H1 (cell line): ENCODE results near the gene EFNA3. TPM values are rescaled to one million over a fixed set of nuclear protein-coding genes. Genes with fewer than 3 reads are reported as not detected.
A peak's percentile ranks its signal among the peaks of the same experiment; 100 is the strongest.

Experiments used
- CTCF ChIA-PET: fragments of 300-600 bp; sonication (Branson Sonifier 250); formaldehyde crosslinking; loops from one replicate; lab custom pipeline; 2021; ENCODE audit not compliant: partially characterized antibody; lab: Charles Lee
- POLR2A ChIA-PET: fragments of 300-600 bp; sonication (Branson Sonifier 250); formaldehyde crosslinking; loops from one replicate; lab custom pipeline; 2021; ENCODE audit warnings: inconsistent platforms; ENCODE audit not compliant: partially characterized antibody; lab: Charles Lee
- DNase-seq, 2 experiments: peaks; one replicate each; pipeline versions ENCODE4 v3.0.0 to v3.0.0-alpha.2; 2010 to 2022; ENCODE audit warnings: low spot score in 2 of 2, low read depth in 1 of 2, mixed read lengths in 1 of 2
- FAIRE-seq: peaks from 2 replicates; lab custom pipeline; 2011; peaks lifted over from hg19 to GRCh38; lab: Jason Lieb, UNC
- H2AFZ ChIP-seq: 2 replicates; pipeline ENCODE4 v1.8.1; 2012; ENCODE audit warnings: low read length, inconsistent platforms
- H2AK5ac ChIP-seq: 2 replicates; pipeline ENCODE4 v1.6.1; 2013; ENCODE audit warnings: low read depth, low read length
- H2BK120ac ChIP-seq: replicated peaks from 2 replicates; pipeline ENCODE3; 2013; ENCODE audit warnings: low read depth, low read length, inconsistent platforms
- H2BK12ac ChIP-seq: 2 replicates; pipeline ENCODE4 v1.6.1; 2013; ENCODE audit warnings: low read depth, low read length
- H2BK15ac ChIP-seq: 2 replicates; pipeline ENCODE4 v1.6.1; 2013; ENCODE audit warnings: low read length
- H2BK20ac ChIP-seq: 2 replicates; pipeline ENCODE4 v1.6.1; 2013; ENCODE audit warnings: low read length
- H2BK5ac ChIP-seq: 2 replicates; pipeline ENCODE4 v1.6.1; 2013; ENCODE audit warnings: low read depth, low read length
- H3K14ac ChIP-seq: 2 replicates; pipeline ENCODE4 v1.6.1; 2013; ENCODE audit warnings: inconsistent platforms; ENCODE audit not compliant: insufficient read length
- H3K18ac ChIP-seq: 2 replicates; pipeline ENCODE4 v1.6.1; 2013; ENCODE audit warnings: low read length; ENCODE audit errors: extremely low read depth
- H3K23ac ChIP-seq: 2 replicates; pipeline ENCODE4 v1.6.1; 2013; ENCODE audit warnings: inconsistent platforms; ENCODE audit not compliant: insufficient read length
- H3K23me2 ChIP-seq: 2 replicates; pipeline ENCODE4 v1.6.1; 2013; ENCODE audit warnings: low read depth, low read length
- H3K27ac ChIP-seq: 2 replicates; pipeline ENCODE4 v1.6.1; 2011; ENCODE audit warnings: low read depth, low read length, inconsistent platforms
- H3K27me3 ChIP-seq, 4 experiments: replicated peaks in 1 of 4; 1 replicate in 1 of 4; 2 replicates in 3 of 4; pipeline versions ENCODE4 v1.6.1 to v1.8.1; 2011 to 2013; ENCODE audit warnings: low read length in 3 of 4, mild to moderate bottlenecking in 3 of 4, inconsistent platforms in 2 of 4, mixed read lengths in 2 of 4, moderate library complexity in 1 of 4; ENCODE audit not compliant: control insufficient read depth in 3 of 4, insufficient read depth in 3 of 4; ENCODE audit errors: extremely low read depth in 1 of 4
- H3K36me3 ChIP-seq, 4 experiments: 2 replicates each; pipeline versions ENCODE4 v1.6.1 to v1.8.1; 2011 to 2013; ENCODE audit warnings: mild to moderate bottlenecking in 4 of 4, low read length in 3 of 4, moderate library complexity in 2 of 4, control low read depth in 1 of 4, inconsistent platforms in 1 of 4; ENCODE audit not compliant: insufficient read depth in 4 of 4, control insufficient read depth in 2 of 4
- H3K4ac ChIP-seq: replicated peaks from 2 replicates; pipeline ENCODE3; 2013; ENCODE audit warnings: low read length, low read depth, mixed read lengths, inconsistent platforms; ENCODE audit not compliant: insufficient read length
- H3K4me1 ChIP-seq, 4 experiments: replicated peaks in 1 of 4; 1 replicate in 1 of 4; 2 replicates in 3 of 4; pipeline versions ENCODE4 v1.6.1 to v1.8.1; 2011 to 2013; ENCODE audit warnings: low read length in 3 of 4, inconsistent platforms in 2 of 4, mixed read lengths in 1 of 4; ENCODE audit not compliant: insufficient read depth in 4 of 4, control insufficient read depth in 3 of 4
- H3K4me2 ChIP-seq, 2 experiments: 2 replicates each; pipeline versions ENCODE4 v1.6.1 to v1.8.1; 2011 to 2013; ENCODE audit warnings: low read depth in 2 of 2, low read length in 2 of 2, control low read depth in 1 of 2, inconsistent platforms in 1 of 2, mild to moderate bottlenecking in 1 of 2; ENCODE audit not compliant: insufficient read depth in 1 of 2
- H3K4me3 ChIP-seq, 4 experiments: fragments of 200-600, 300-600 bp in 1 of 4; sonication (generic), shearing (Covaris generic), sonication (Bioruptor Twin) in 1 of 4; 2 replicates each; pipeline versions ENCODE4 v1.5.1 to v1.8.1; 2011 to 2016; ENCODE audit warnings: low read length in 4 of 4, low read depth in 3 of 4, control low read depth in 2 of 4, inconsistent platforms in 2 of 4, mild to moderate bottlenecking in 2 of 4, mixed read lengths in 1 of 4, moderate library complexity in 1 of 4; ENCODE audit not compliant: insufficient read depth in 2 of 4; ENCODE audit errors: extremely low read depth in 1 of 4
- H3K56ac ChIP-seq: replicated peaks from 2 replicates; pipeline ENCODE3; 2013; ENCODE audit warnings: low read depth, mild to moderate bottlenecking, mixed read lengths, low read length, inconsistent platforms; ENCODE audit not compliant: insufficient read length
- H3K79me1 ChIP-seq: 2 replicates; pipeline ENCODE4 v1.6.1; 2013; ENCODE audit warnings: low read depth, low read length, control low read depth
- H3K79me2 ChIP-seq, 2 experiments: 2 replicates each; pipeline versions ENCODE4 v1.6.1 to v1.8.1; 2012 to 2013; ENCODE audit warnings: low read length in 2 of 2, mild to moderate bottlenecking in 2 of 2, inconsistent platforms in 1 of 2; ENCODE audit not compliant: insufficient read depth in 2 of 2, control insufficient read depth in 1 of 2
- H3K9ac ChIP-seq, 4 experiments: replicated peaks in 1 of 4; 1 replicate in 1 of 4; 2 replicates in 3 of 4; pipeline versions ENCODE4 v1.6.1 to v1.8.1; 2011 to 2013; ENCODE audit warnings: low read depth in 3 of 4, low read length in 3 of 4, control low read depth in 2 of 4, mild to moderate bottlenecking in 2 of 4, moderate library complexity in 2 of 4, inconsistent platforms in 1 of 4; ENCODE audit errors: extremely low read depth in 1 of 4
- H3K9me3 ChIP-seq, 2 experiments: 2 replicates each; pipeline versions ENCODE4 v1.6.1 to v1.8.1; 2012 to 2013; ENCODE audit warnings: mild to moderate bottlenecking in 2 of 2, moderate library complexity in 2 of 2, control low read depth in 1 of 2, inconsistent platforms in 1 of 2, low read depth in 1 of 2, low read length in 1 of 2, mixed read lengths in 1 of 2; ENCODE audit not compliant: insufficient read depth in 2 of 2
- H4K20me1 ChIP-seq, 2 experiments: replicated peaks in 1 of 2; 2 replicates each; pipeline versions ENCODE3 to v1.8.1; 2011 to 2013; ENCODE audit warnings: inconsistent platforms in 2 of 2, low read length in 2 of 2, mild to moderate bottlenecking in 1 of 2; ENCODE audit not compliant: insufficient read depth in 2 of 2, control insufficient read depth in 1 of 2
- H4K5ac ChIP-seq: 2 replicates; pipeline ENCODE4 v1.6.1; 2013; ENCODE audit warnings: low read length, low read depth, mixed read lengths, inconsistent platforms; ENCODE audit not compliant: insufficient read length
- H4K8ac ChIP-seq: 2 replicates; pipeline ENCODE4 v1.8.0; 2013; ENCODE audit warnings: mild to moderate bottlenecking, moderate library complexity, low read length, inconsistent platforms; ENCODE audit not compliant: insufficient read depth; ENCODE audit errors: extremely low read depth
- H4K91ac ChIP-seq: replicated peaks from 2 replicates; pipeline ENCODE3; 2013; ENCODE audit warnings: low read length, mixed read lengths, inconsistent platforms; ENCODE audit not compliant: insufficient read length
- ASH2L ChIP-seq: fragments of 200-600, 300-600 bp; sonication (generic); IDR thresholded peaks from one replicate; pipeline ENCODE4 v1.7.1; 2017; ENCODE audit warnings: low read length
- CTCF ChIP-seq, 3 experiments: IDR thresholded peaks; 1 replicate in 2 of 3; 2 replicates in 1 of 3; pipeline versions ENCODE4 v1.5.1 to v1.6.1; 2011; ENCODE audit warnings: low read length in 3 of 3, mild to moderate bottlenecking in 3 of 3, inconsistent platforms in 2 of 3, low read depth in 1 of 3, moderate library complexity in 1 of 3; ENCODE audit not compliant: insufficient read depth in 1 of 3; ENCODE audit errors: control extremely low read depth in 1 of 3
- POLR2A ChIP-seq, 2 experiments: IDR thresholded peaks; 1 replicate in 1 of 2; 2 replicates in 1 of 2; pipeline ENCODE4 v1.6.1; 2011; ENCODE audit warnings: low read depth in 2 of 2, low read length in 2 of 2, mild to moderate bottlenecking in 2 of 2; ENCODE audit errors: control extremely low read depth in 1 of 2
- POLR2AphosphoS5 ChIP-seq: IDR thresholded peaks from 2 replicates; pipeline ENCODE4 v1.6.1; 2011; ENCODE audit warnings: low read depth, low read length
- WGBS, 2 experiments: shearing (Covaris generic) in 1 of 2; methylation state at CpG; one replicate each; pipeline versions ENCODE4 v1.1.6 to v1.1.7; 2013 to 2015; ENCODE audit warnings: low lambda C conversion rate in 2 of 2, mixed read lengths in 2 of 2, inconsistent platforms in 1 of 2, low coverage in 1 of 2, missing lambda C conversion rate in 1 of 2; ENCODE audit not compliant: insufficient replicate concordance in 2 of 2, insufficient coverage in 1 of 2, insufficient read length in 1 of 2; ENCODE audit errors: extremely low coverage in 1 of 2, missing lambda C conversion rate in 1 of 2; 5-methylcytosine and 5-hydroxymethylcytosine counted together
- polyA plus RNA-seq, 7 experiments: library from polyadenylated mRNA; depleted of rRNA in 3 of 7; stranded (reverse) in 5 of 7; unstranded in 2 of 7; fragments of >200 nt in 5 of 7; fragments of 200-250 nt in 2 of 7; gene quantifications; 1 replicate in 5 of 7; 2 replicates in 1 of 7; 4 replicates in 1 of 7; pipeline versions ENCODE4 v1.2.1 to v1.2.3, GENCODE V29; 2011 to 2013; ENCODE audit warnings: missing spikeins in 2 of 7, mixed read lengths in 2 of 7
- total RNA-seq: library from RNA; stranded (reverse); fragmentation: NEBNext Ultra II Directional; extraction: Animal tissue kit (Norgen Biotek cat#: 25700); gene quantifications from 2 replicates; pipeline ENCODE4 v1.2.1, GENCODE V29; 2021

Gene EFNA3
- total and polyA plus RNA-seq, 2 of the 8 experiments (the other 6 are each of a cell fraction or from before 2014, with no cell fraction given), result 10.8 to 13.8 TPM

DNA sequence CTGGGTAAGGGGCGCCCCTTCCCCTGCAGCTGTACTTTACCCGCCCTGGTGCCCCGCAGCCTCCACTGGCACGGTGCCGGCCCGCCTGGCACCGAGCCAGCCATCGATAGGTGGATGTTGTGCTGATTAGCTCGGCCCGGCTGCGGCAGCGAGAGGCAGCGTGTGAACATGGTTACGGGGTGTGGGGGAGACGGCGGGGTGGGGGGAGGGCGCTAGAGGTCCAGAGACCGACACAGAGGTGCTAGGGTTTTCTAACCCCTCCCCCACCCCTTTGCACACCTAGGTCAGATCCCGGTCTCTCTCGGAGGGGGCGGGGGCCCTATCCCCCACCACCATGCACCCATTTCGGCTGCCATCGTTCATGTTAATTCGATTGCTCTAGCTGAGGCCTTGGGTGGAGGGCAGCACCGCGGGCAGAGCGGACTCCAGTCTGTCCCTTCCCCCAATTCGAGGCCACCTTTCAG, 8.4 kb upstream of the EFNA3 start:
- Histone ChIP-seq H2AFZ (no peak overlapping the region), H2BK20ac (no peak overlapping the region), H4K20me1 (peaks cover 12 to 19% of the 10 kb centered on the region in 2 experiments), H3K23ac (no peak overlapping the region), H4K91ac (no peak overlapping the region), H3K4ac (no peak overlapping the region), H3K4me2 (peak overlapping the region; percentile 97 to 99), H4K8ac (peak overlapping the region; percentile 16; the same call in 1 of the 2 replicates), H2BK120ac (no peak overlapping the region), H3K36me3 (peaks cover 0 to 12% (median 4%) of the 10 kb centered on the region in 4 experiments; a peak in 5 of 8 replicates), H3K9ac (peak overlapping the region in 2 of 4 experiments; percentile 13 to 57; a peak in 2 of 7 replicates), H3K27me3 (peaks cover 0 to 7% (median 1%) of the 10 kb centered on the region in 4 experiments; a peak in 3 of 7 replicates), H3K4me1 (peaks cover 4 to 33% (median 21%) of the 10 kb centered on the region in 4 experiments), H3K56ac (no peak overlapping the region), H3K4me3 (peak overlapping the region; percentile 42 to 64 (median 57)), H2BK12ac (0 out of 2 replicates have a peak overlapping the region, but pooled peaks have one; percentile 43), H3K9me3 (no peaks in the 10 kb centered on the region), H3K23me2 (peaks cover 11% of the 10 kb centered on the region), H2AK5ac (0 out of 2 replicates have a peak overlapping the region, but pooled peaks have one; percentile 90), H3K79me1 (no peaks in the 10 kb centered on the region), H2BK5ac (peak overlapping the region; percentile 60; the same call in 1 of the 2 replicates), H3K27ac (no peak overlapping the region), H3K18ac (0 out of 2 replicates have a peak overlapping the region, but pooled peaks have one; percentile 51), H3K14ac (no peak overlapping the region), H3K79me2 (peaks cover 0 to 5% of the 10 kb centered on the region in 2 experiments; a peak in 1 of 4 replicates), H4K5ac (no peak overlapping the region), H2BK15ac (peak overlapping the region; percentile 61; the same call in 1 of the 2 replicates)
- WGBS, 2 experiments, result 12% methylated on average over 18 of the region's 28 CpGs; no CpG with 5 or more reads in 1 of the 2 experiments
- FAIRE-seq, result no peak
- TF ChIP-seq ASH2L (peak; percentile 25), POLR2A (IDR thresholded peaks at IDR 0.05; ENCODE audit: control extremely low read depth in 1 of 2, low read depth in 2 of 2, low read length in 2 of 2) (0 out of 3 replicates have a peak, but pooled peaks of 1 of the 2 experiments have one; percentile 15), CTCF (IDR thresholded peaks at IDR 0.05; ENCODE audit: control extremely low read depth in 1 of 3, insufficient read depth in 1 of 3, low read depth in 1 of 3, low read length in 3 of 3) (no peak), POLR2AphosphoS5 (0 out of 2 replicates have a peak, but pooled peaks have one; percentile 3)
- no peak for DNase-seq
- ChIA-PET POLR2A (interaction anchor here (0.6 to 3.2 kb wide), 17 partner anchors 8 to 126 kb away, joined by 3 to 21 read pairs (median 3); partner anchors contain the start of genes EFNA3, FLAD1, PBXIP1 and SHC1), CTCF (interaction anchor here (0.7 to 33.9 kb wide), 12 partner anchors 10 to 207 kb away, joined by 3 to 907 read pairs (median 4); partner anchors contain the start of genes ADAM15, EFNA3, EFNA4 and PMVK)
